Endodermal cell (in vitro differentiated cells): ENCODE data around the gene KIFC3. TPM values are rescaled to one million over a fixed set of nuclear protein-coding genes. Genes with fewer than 3 reads are reported as not detected.

ENCODE experiments used
- DNase-seq: peaks from one replicate; pipeline ENCODE4 v3.0.0-alpha.2; 2017
- H3K27ac ChIP-seq: 2 replicates; pipeline ENCODE4 v1.5.1; 2013; ENCODE audit warnings: mild to moderate bottlenecking, low read depth, low read length, moderate library complexity
- H3K27me3 ChIP-seq: 2 replicates; pipeline ENCODE4 v1.6.1; 2013; ENCODE audit warnings: mild to moderate bottlenecking, low read length, moderate library complexity; ENCODE audit not compliant: insufficient read depth, control insufficient read depth, poor library complexity, severe bottlenecking
- H3K36me3 ChIP-seq: 2 replicates; pipeline ENCODE4 v1.7.0; 2013; ENCODE audit warnings: mild to moderate bottlenecking, low read length, moderate library complexity; ENCODE audit not compliant: control insufficient read depth, insufficient read depth
- H3K4me1 ChIP-seq: one replicate; pipeline ENCODE4 v1.7.0; 2013; ENCODE audit warnings: low read length; ENCODE audit not compliant: control insufficient read depth, insufficient read depth
- H3K4me3 ChIP-seq: 2 replicates; pipeline ENCODE4 v1.5.1; 2013; ENCODE audit warnings: mild to moderate bottlenecking, low read length, moderate library complexity
- H3K9ac ChIP-seq: 2 replicates; pipeline ENCODE4 v1.6.1; 2013; ENCODE audit warnings: mild to moderate bottlenecking, low read length, moderate library complexity; ENCODE audit not compliant: poor library complexity, severe bottlenecking; ENCODE audit errors: extremely low read depth
- H3K9me3 ChIP-seq: 2 replicates; pipeline ENCODE4 v1.6.1; 2013; ENCODE audit warnings: mild to moderate bottlenecking, low read length, moderate library complexity; ENCODE audit not compliant: control insufficient read depth
- H3K27ac Mint-ChIP-seq: 2 replicates; pipeline ENCODE4 v1.8.0; 2020; ENCODE audit warnings: mixed read lengths
- H3K27me3 Mint-ChIP-seq: 2 replicates; pipeline ENCODE4 v1.8.0; 2021; ENCODE audit warnings: mild to moderate bottlenecking, mixed read lengths; ENCODE audit not compliant: insufficient read depth
- H3K36me3 Mint-ChIP-seq: 2 replicates; pipeline ENCODE4 v1.8.0; 2020; ENCODE audit warnings: low read depth, mixed read lengths
- H3K4me1 Mint-ChIP-seq: 2 replicates; pipeline ENCODE4 v1.8.0; 2020; ENCODE audit warnings: mixed read lengths
- H3K4me3 Mint-ChIP-seq: 2 replicates; pipeline ENCODE4 v1.8.0; 2020; ENCODE audit warnings: mild to moderate bottlenecking, moderate library complexity, mixed read lengths
- H3K9me3 Mint-ChIP-seq: 2 replicates; pipeline ENCODE4 v1.8.0; 2020; ENCODE audit warnings: mild to moderate bottlenecking, mixed read lengths
- CTCF ChIP-seq: fragments of 200-600 bp; sonication (generic); conservative IDR thresholded peaks from 2 replicates; pipeline ENCODE4 v1.5.0; 2021; ENCODE audit warnings: antibody characterized with exemption, mild to moderate bottlenecking
- WGBS, 2 experiments: methylation state at CpG; one replicate each; pipeline versions ENCODE4 v1.1.5 to v1.1.7; 2013; ENCODE audit warnings: missing lambda C conversion rate in 2 of 2, mixed read lengths in 1 of 2; ENCODE audit not compliant: insufficient coverage in 1 of 2, insufficient read length in 1 of 2; 5-methylcytosine and 5-hydroxymethylcytosine counted together
- total RNA-seq, 2 donors: library from RNA; stranded (reverse); fragmentation: NEBNext Ultra II Directional in 1 of 2; extraction: Animal tissue kit (Norgen Biotek cat#: 25700) in 1 of 2; gene quantifications; 2 replicates in 1 of 2; 3 replicates in 1 of 2; pipeline ENCODE4 v1.2.1, GENCODE V29; 2021

Gene KIFC3
- total RNA-seq, 2 donors from 2014 or later = 39.2 to 39.3 TPM

GRCh38 chr16:57741660-57742191 is 60.6 kb downstream of the KIFC3 start:
- TF ChIP-seq CTCF = no peak
- Mint-ChIP-seq H3K4me3 (no peak overlapping the region), H3K4me1 (peaks cover 14% of the 10 kb centered on the region), H3K27ac (no peak overlapping the region), H3K9me3 (no peaks in the 10 kb centered on the region), H3K27me3 (no peaks in the 10 kb centered on the region), H3K36me3 (peaks cover 6% of the 10 kb centered on the region)
- no peaks in the 10 kb centered on the region for H3K9me3 ChIP-seq
- H3K27me3 ChIP-seq = no peaks in the 10 kb centered on the region
- H3K4me3 ChIP-seq = no peak overlapping the region
- WGBS, 2 experiments = 90 to 95% methylated on average over 4 to 16 of the region's 16 CpGs
- peak; percentile 38 for DNase-seq
- no peak overlapping the region for H3K9ac ChIP-seq
- peaks cover 4% of the 10 kb centered on the region for H3K36me3 ChIP-seq
- no peak overlapping the region for H3K27ac ChIP-seq
- peaks cover 8% of the 10 kb centered on the region for H3K4me1 ChIP-seq

GRCh38 chr16:57740423-57741071 is 61.7 kb downstream of the KIFC3 start:
- WGBS, 2 experiments = 92 to 98% methylated on average over 18 to 24 of the region's 24 CpGs

GRCh38 chr16:57739756-57740422 is 62.4 kb downstream of the KIFC3 start:
- WGBS, 2 experiments = 95 to 97% methylated on average over 10 to 18 of the region's 18 CpGs
- Mint-ChIP-seq H3K27me3 (no peaks in the 10 kb centered on the region), H3K27ac (no peak overlapping the region), H3K36me3 (peaks cover 3% of the 10 kb centered on the region), H3K9me3 (no peaks in the 10 kb centered on the region), H3K4me3 (no peak overlapping the region), H3K4me1 (peaks cover 18% of the 10 kb centered on the region)
- no peak overlapping the region for H3K9ac ChIP-seq
- H3K27ac ChIP-seq = no peak overlapping the region
- no peaks in the 10 kb centered on the region for H3K27me3 ChIP-seq
- H3K4me1 ChIP-seq = peaks cover 10% of the 10 kb centered on the region
- no peaks in the 10 kb centered on the region for H3K9me3 ChIP-seq
- no peak overlapping the region for H3K4me3 ChIP-seq
- no peak for TF ChIP-seq CTCF
- H3K36me3 ChIP-seq = peaks cover 4% of the 10 kb centered on the region
- DNase-seq = no peak

More at GRCh38 chr16:57740423-57741071, 61.7 kb downstream of the KIFC3 start:
- Mint-ChIP-seq H3K4me1 (peaks cover 18% of the 10 kb centered on the region), H3K4me3 (no peak overlapping the region), H3K27me3 (no peaks in the 10 kb centered on the region), H3K27ac (no peak overlapping the region), H3K36me3 (peaks cover 4% of the 10 kb centered on the region), H3K9me3 (no peaks in the 10 kb centered on the region)
- peak; percentile 36 for DNase-seq
- Histone ChIP-seq H3K27ac (no peak overlapping the region), H3K9me3 (no peaks in the 10 kb centered on the region), H3K4me1 (peaks cover 10% of the 10 kb centered on the region), H3K36me3 (peaks cover 4% of the 10 kb centered on the region), H3K27me3 (no peaks in the 10 kb centered on the region), H3K4me3 (no peak overlapping the region), H3K9ac (no peak overlapping the region)
- TF ChIP-seq CTCF = no peak
